Upper lobe of left lung (tissue), 6 donors: ENCODE measurements around the gene SHQ1. TPM values are rescaled to one million over a fixed set of nuclear protein-coding genes. Genes with fewer than 3 reads are reported as not detected.

Source experiments
- ATAC-seq, 2 donors: fragments of 200-7000 bp; cut with Tn5 transposase; one replicate each; pipeline ENCODE4 v1.9.1; 2022; ENCODE audit warnings: mild to moderate bottlenecking in 2 of 2, moderate library complexity in 2 of 2; ENCODE audit not compliant: low FRiP score in 2 of 2
- DNase-seq, 2 donors: peaks; one replicate each; pipeline ENCODE4 v3.0.0-alpha.2; 2019 to 2020
- H3K27ac ChIP-seq, 4 donors: fragments of 200-600 bp; sonication (generic); one replicate each; pipeline ENCODE4 v1.5.1; 2016 to 2019
- H3K27me3 ChIP-seq, 4 donors: fragments of 200-600 bp; sonication (generic); one replicate each; pipeline ENCODE4 v1.5.1; 2017 to 2019
- H3K36me3 ChIP-seq, 4 donors: fragments of 200-600 bp; sonication (generic); one replicate each; pipeline ENCODE4 v1.5.1; 2016 to 2019
- H3K4me1 ChIP-seq, 4 donors: fragments of 200-600 bp; sonication (generic); one replicate each; pipeline ENCODE4 v1.5.1; 2018 to 2019
- H3K4me3 ChIP-seq, 4 donors: fragments of 200-600 bp; sonication (generic); one replicate each; pipeline ENCODE4 v1.5.1; 2017 to 2019; ENCODE audit warnings: mild to moderate bottlenecking in 2 of 4, moderate library complexity in 1 of 4
- H3K9me3 ChIP-seq, 4 donors: fragments of 200-600 bp; sonication (generic); one replicate each; pipeline ENCODE4 v1.5.1; 2018 to 2019
- CTCF ChIP-seq, 6 experiments: fragments of 450-650 bp in 4 of 6; fragments of 200-600 bp in 2 of 6; sonication (generic) in 2 of 6; IDR thresholded peaks; one replicate each; pipeline ENCODE4 v1.5.1; 2016 to 2019; ENCODE audit warnings: antibody characterized with exemption in 6 of 6
- EP300 ChIP-seq, 4 donors: sonication (generic); formaldehyde crosslinking; IDR thresholded peaks; one replicate each; pipeline ENCODE4 v1.5.1; 2017; ENCODE audit warnings: antibody characterized with exemption in 4 of 4, control low read depth in 2 of 4
- POLR2A ChIP-seq, 4 donors: fragments of 450-650 bp; IDR thresholded peaks; one replicate each; pipeline ENCODE4 v1.5.1; 2016 to 2017; ENCODE audit warnings: antibody characterized with exemption in 4 of 4, mild to moderate bottlenecking in 2 of 4
- POLR2AphosphoS5 ChIP-seq, 2 donors: sonication (generic); formaldehyde crosslinking; IDR thresholded peaks; one replicate each; pipeline ENCODE4 v1.5.1; 2017; ENCODE audit warnings: antibody characterized with exemption in 2 of 2
- WGBS, 2 donors: methylation state at CpG; one replicate each; pipeline ENCODE4 v1.1.5; 2017 to 2018; 5-methylcytosine and 5-hydroxymethylcytosine counted together
- total RNA-seq, 6 donors: library from RNA; depleted of rRNA in 4 of 6; stranded (reverse); fragments of >200 nt in 4 of 6; gene quantifications; one replicate each; pipeline versions ENCODE4 v1.1.0 to v1.2.1, GENCODE V29; 2016 to 2021
- donor health status: DM: no; HTN: no; CAD: no; lungs with moderate emphysema.
- donor health status: DM: no; HTN: yes; CAD: no; lungs with severe emphysema.

Gene SHQ1
- total RNA-seq, 6 donors from 2014 or later = 12.0 to 31.4 (median 19.3) TPM

- Histone ChIP-seq H3K36me3 (no peaks in the 10 kb centered on the region), H3K27ac (no peak overlapping the region), H3K9me3 (no peaks in the 10 kb centered on the region), H3K4me1 (peaks cover 0 to 15% (median 9%) of the 10 kb centered on the region in 4 donors), H3K4me3 (no peak overlapping the region), H3K27me3 (no peaks in the 10 kb centered on the region)
- 62 to 65% methylated on average over 4 of the region's 4 CpGs for WGBS, 2 donors
- DNase-seq (no peak), ATAC-seq (no peak)
- no peak for TF ChIP-seq CTCF (IDR thresholded peaks at IDR 0.05)
- TF ChIP-seq POLR2AphosphoS5 (IDR thresholded peaks at IDR 0.05) = no peak
- TF ChIP-seq EP300 (IDR thresholded peaks at IDR 0.05) = no peak
- TF ChIP-seq POLR2A (IDR thresholded peaks at IDR 0.05) = no peak
Measured at GRCh38 chr3:72892870-72893269, 44.6 kb upstream of the SHQ1 start.

- no peak overlapping the region for H3K27ac ChIP-seq
- no peak overlapping the region for H3K4me3 ChIP-seq
- H3K9me3 ChIP-seq = no peaks in the 10 kb centered on the region
- WGBS, 2 donors = 41 to 68% methylated on average over 4 of the region's 4 CpGs
- no peaks in the 10 kb centered on the region for H3K27me3 ChIP-seq
- no peaks in the 10 kb centered on the region for H3K36me3 ChIP-seq
- H3K4me1 ChIP-seq = peaks cover 6 to 20% (median 15%) of the 10 kb centered on the region in 4 donors
- DNase-seq (no peak), ATAC-seq (peak in 1 of 2 donors; percentile 84)
- TF ChIP-seq POLR2AphosphoS5 (IDR thresholded peaks at IDR 0.05) = peak in 1 of 2 donors; percentile 26
- TF ChIP-seq EP300 (IDR thresholded peaks at IDR 0.05) = no peak
- no peak for TF ChIP-seq POLR2A (IDR thresholded peaks at IDR 0.05)
Measured at GRCh38 chr3:72892081-72892775, 44.0 kb upstream of the SHQ1 start.

GRCh38 chr3:72891053-72891855 lies 43.0 kb upstream of the SHQ1 start:
- WGBS, 2 donors = 31 to 50% methylated on average over 8 of the region's 8 CpGs
- Histone ChIP-seq H3K4me3 (no peak overlapping the region), H3K36me3 (no peaks in the 10 kb centered on the region), H3K9me3 (no peaks in the 10 kb centered on the region), H3K27ac (peak overlapping the region in 3 of 4 donors; percentile 4 to 52 (median 12)), H3K4me1 (peaks cover 6 to 24% (median 19%) of the 10 kb centered on the region in 4 donors), H3K27me3 (no peaks in the 10 kb centered on the region)
- ATAC-seq = peak; percentile 70 to 89
- no peak for DNase-seq
- no peak for TF ChIP-seq EP300 (IDR thresholded peaks at IDR 0.05)
- TF ChIP-seq CTCF (IDR thresholded peaks at IDR 0.05) = no peak
- TF ChIP-seq POLR2AphosphoS5 (IDR thresholded peaks at IDR 0.05) = no peak
- TF ChIP-seq POLR2A (IDR thresholded peaks at IDR 0.05) = no peak

- 79 to 88% methylated on average over 10 of the region's 10 CpGs for WGBS, 2 donors
- no peaks in the 10 kb centered on the region for H3K36me3 ChIP-seq
- peaks cover 6 to 24% (median 19%) of the 10 kb centered on the region in 4 donors for H3K4me1 ChIP-seq
- no peak overlapping the region for H3K4me3 ChIP-seq
- DNase-seq = peak in 1 of 2 donors; percentile 20
- no peak for TF ChIP-seq CTCF (IDR thresholded peaks at IDR 0.05)
- TF ChIP-seq POLR2AphosphoS5 (IDR thresholded peaks at IDR 0.05) = no peak
- no peak for TF ChIP-seq POLR2A (IDR thresholded peaks at IDR 0.05)
- TF ChIP-seq EP300 (IDR thresholded peaks at IDR 0.05) = no peak
- H3K9me3 ChIP-seq = no peaks in the 10 kb centered on the region
- peak overlapping the region in 2 of 4 donors; percentile 4 to 12 for H3K27ac ChIP-seq
- ATAC-seq = no peak
- no peaks in the 10 kb centered on the region for H3K27me3 ChIP-seq
Measured at GRCh38 chr3:72890166-72890925, 42.1 kb upstream of the SHQ1 start.
